Daoy (cell line): ENCODE data around the gene FGD3. TPM values are rescaled to one million over a fixed set of nuclear protein-coding genes. Genes with fewer than 3 reads are reported as not detected.

Experiments used
- DNase-seq: peaks from one replicate; pipeline ENCODE4 v3.0.0-alpha.2; 2015; ENCODE audit warnings: low read depth
- total RNA-seq: library from RNA; depleted of rRNA; stranded (reverse); fragments of >200 nt; shearing (Covaris generic); gene quantifications from 2 replicates; pipeline ENCODE4 v1.2.3, GENCODE V29; 2014

FGD3 gene
- total RNA-seq, 1 experiment from 2014 or later = 0.06 TPM

GRCh38 chr9:92954049-92954861, 6.9 kb downstream of the FGD3 start:
- DNase-seq = peak; percentile 93

GRCh38 chr9:92954886-92955285, 7.6 kb downstream of the FGD3 start:
- no peak for DNase-seq

GRCh38 chr9:92960561-92961290, 13.4 kb downstream of the FGD3 start:
- DNase-seq = no peak

GRCh38 chr9:92961627-92962302, 14.4 kb downstream of the FGD3 start:
- no peak for DNase-seq

GRCh38 chr9:92962303-92962649, 15.0 kb downstream of the FGD3 start:
- DNase-seq = no peak

GRCh38 chr9:92962846-92963245, 15.5 kb downstream of the FGD3 start:
- DNase-seq = no peak

- DNase-seq = no peak
Observed at GRCh38 chr9:92963831-92964606, 16.7 kb downstream of the FGD3 start.

GRCh38 chr9:92964607-92965060, 17.3 kb downstream of the FGD3 start:
- DNase-seq = no peak

- no peak for DNase-seq
Observed at GRCh38 chr9:92965061-92965758, 17.9 kb downstream of the FGD3 start.

- no peak for DNase-seq
Observed at GRCh38 chr9:92965759-92966517, 18.6 kb downstream of the FGD3 start.

GRCh38 chr9:92966518-92966800, 19.1 kb downstream of the FGD3 start:
- no peak for DNase-seq

- no peak for DNase-seq
Observed at GRCh38 chr9:92968081-92968480, 20.8 kb downstream of the FGD3 start.

- DNase-seq = no peak
Observed at GRCh38 chr9:92969516-92970466, 22.5 kb downstream of the FGD3 start.

- DNase-seq = peak; percentile 54
Observed at GRCh38 chr9:92970467-92970923, 23.2 kb downstream of the FGD3 start.

GRCh38 chr9:92971121-92971520, 23.8 kb downstream of the FGD3 start:
- DNase-seq = no peak

GRCh38 chr9:92971776-92972175, 24.5 kb downstream of the FGD3 start:
- DNase-seq = no peak

- no peak for DNase-seq
Observed at GRCh38 chr9:92973700-92974099, 26.4 kb downstream of the FGD3 start.

GRCh38 chr9:92974161-92974661, 26.9 kb downstream of the FGD3 start:
- DNase-seq = no peak
